Mesenchymal stem cell (in vitro differentiated cells and primary cell): ENCODE measurements around the gene PTPRS.

Source experiments
- DNase-seq: peaks from one replicate; pipeline ENCODE4 v3.0.0-alpha.2; 2013
- H2AFZ ChIP-seq: one replicate; pipeline ENCODE4 v1.6.1; 2013; ENCODE audit warnings: low read depth, mild to moderate bottlenecking, control low read depth, inconsistent platforms, low read length, moderate library complexity
- H2AK5ac ChIP-seq: 2 replicates; pipeline ENCODE4 v1.6.1; 2013; ENCODE audit warnings: low read length, moderate library complexity, mild to moderate bottlenecking, inconsistent platforms; ENCODE audit not compliant: severe bottlenecking
- H2BK120ac ChIP-seq: one replicate; pipeline ENCODE4 v1.6.1; 2013; ENCODE audit warnings: low read depth, mild to moderate bottlenecking, inconsistent platforms, low read length, moderate library complexity
- H2BK12ac ChIP-seq, 2 experiments: one replicate each; pipeline ENCODE4 v1.6.1; 2013; ENCODE audit warnings: inconsistent platforms in 2 of 2, low read length in 2 of 2, mild to moderate bottlenecking in 2 of 2, moderate library complexity in 2 of 2, control low read depth in 1 of 2
- H2BK15ac ChIP-seq: one replicate; pipeline ENCODE4 v1.6.1; 2013; ENCODE audit warnings: mild to moderate bottlenecking, low read depth, inconsistent platforms; ENCODE audit not compliant: poor library complexity, severe bottlenecking
- H2BK5ac ChIP-seq: 2 replicates; pipeline ENCODE4 v1.6.1; 2013; ENCODE audit warnings: low read depth, mild to moderate bottlenecking, low read length, control low read depth, inconsistent platforms; ENCODE audit not compliant: poor library complexity, severe bottlenecking
- H3K14ac ChIP-seq, 2 experiments: one replicate each; pipeline ENCODE4 v1.6.1; 2013; ENCODE audit warnings: inconsistent platforms in 2 of 2, low read length in 2 of 2, control low read depth in 1 of 2, mild to moderate bottlenecking in 1 of 2, moderate library complexity in 1 of 2
- H3K18ac ChIP-seq, 2 experiments: one replicate each; pipeline ENCODE4 v1.6.1; 2013; ENCODE audit warnings: inconsistent platforms in 2 of 2, low read length in 2 of 2, control low read depth in 1 of 2, low read depth in 1 of 2, mild to moderate bottlenecking in 1 of 2
- H3K23ac ChIP-seq, 2 experiments: one replicate each; pipeline ENCODE4 v1.6.1; 2013; ENCODE audit warnings: inconsistent platforms in 2 of 2, low read length in 2 of 2, mild to moderate bottlenecking in 2 of 2, moderate library complexity in 2 of 2, control low read depth in 1 of 2
- H3K27ac ChIP-seq: 2 replicates; pipeline ENCODE4 v1.5.1; 2013; ENCODE audit warnings: mild to moderate bottlenecking, moderate library complexity, low read length, control low read depth, inconsistent platforms; ENCODE audit not compliant: poor library complexity, severe bottlenecking
- H3K27me3 ChIP-seq, 2 experiments: 2 replicates each; pipeline versions ENCODE4 v1.6.1 to v1.7.0; 2013; ENCODE audit warnings: low read length in 2 of 2, mild to moderate bottlenecking in 2 of 2, moderate library complexity in 2 of 2, control low read depth in 1 of 2, inconsistent platforms in 1 of 2; ENCODE audit not compliant: control insufficient read depth in 1 of 2, insufficient read depth in 1 of 2
- H3K36me3 ChIP-seq, 2 experiments: 2 replicates each; pipeline versions ENCODE4 v1.6.1 to v1.7.0; 2013; ENCODE audit warnings: low read length in 2 of 2, control low read depth in 1 of 2, inconsistent platforms in 1 of 2, low read depth in 1 of 2, mild to moderate bottlenecking in 1 of 2; ENCODE audit not compliant: insufficient read depth in 2 of 2, control insufficient read depth in 1 of 2
- H3K4ac ChIP-seq, 2 experiments: one replicate each; pipeline ENCODE4 v1.6.1; 2013; ENCODE audit warnings: inconsistent platforms in 2 of 2, low read length in 2 of 2, mild to moderate bottlenecking in 2 of 2, moderate library complexity in 2 of 2, control low read depth in 1 of 2, low read depth in 1 of 2
- H3K4me1 ChIP-seq: 2 replicates; pipeline ENCODE4 v1.6.1; 2013; ENCODE audit warnings: low read depth, low read length, control low read depth; ENCODE audit not compliant: control insufficient read depth, insufficient read depth
- H3K4me2 ChIP-seq: 2 replicates; pipeline ENCODE4 v1.6.1; 2013; ENCODE audit warnings: low read length, mild to moderate bottlenecking, inconsistent platforms; ENCODE audit not compliant: poor library complexity, severe bottlenecking
- H3K4me3 ChIP-seq, 2 experiments: 2 replicates each; pipeline versions ENCODE4 v1.5.1 to v1.7.0; 2013; ENCODE audit warnings: low read length in 2 of 2, mild to moderate bottlenecking in 2 of 2, control low read depth in 1 of 2, low read depth in 1 of 2; ENCODE audit not compliant: insufficient read depth in 1 of 2
- H3K79me1 ChIP-seq: replicated peaks from 2 replicates; pipeline ENCODE4 v1.6.1; 2013; ENCODE audit warnings: mild to moderate bottlenecking, control low read depth, low read length, inconsistent platforms; ENCODE audit not compliant: poor library complexity, severe bottlenecking
- H3K9ac ChIP-seq: 2 replicates; pipeline ENCODE4 v1.7.0; 2013; ENCODE audit warnings: mild to moderate bottlenecking, low read length, moderate library complexity
- H3K9me3 ChIP-seq: 2 replicates; pipeline ENCODE4 v1.7.0; 2013; ENCODE audit warnings: mild to moderate bottlenecking, low read length; ENCODE audit not compliant: control insufficient read depth
- H4K8ac ChIP-seq: one replicate; pipeline ENCODE4 v1.6.1; 2013; ENCODE audit warnings: inconsistent platforms, mild to moderate bottlenecking, low read length, moderate library complexity
- H4K91ac ChIP-seq: one replicate; pipeline ENCODE4 v1.6.1; 2013; ENCODE audit warnings: mild to moderate bottlenecking, low read length, inconsistent platforms
- WGBS: methylation state at CpG from one replicate; pipeline ENCODE4 v1.1.7; 2013; ENCODE audit warnings: mixed read lengths; 5-methylcytosine and 5-hydroxymethylcytosine counted together

The PTPRS gene

GRCh38 chr19:5309438-5310204, 31.0 kb downstream of the PTPRS start:
- 84% methylated on average over 17 of the region's 17 CpGs for WGBS
- Histone ChIP-seq H3K27me3 (peaks cover 10 to 12% of the 10 kb centered on the region in 2 experiments), H3K4me1 (no peaks in the 10 kb centered on the region), H3K36me3 (no peaks in the 10 kb centered on the region), H3K18ac (no peak overlapping the region), H4K8ac (no peak overlapping the region), H3K23ac (no peak overlapping the region), H2BK12ac (no peak overlapping the region), H2AK5ac (no peak overlapping the region), H2BK120ac (no peak overlapping the region), H2BK15ac (no peak overlapping the region), H3K14ac (peak overlapping the region in 1 of 2 experiments; percentile 46), H2BK5ac (no peak overlapping the region), H2AFZ (no peak overlapping the region), H3K9ac (no peak overlapping the region), H3K9me3 (no peaks in the 10 kb centered on the region), H3K79me1 (no peaks in the 10 kb centered on the region), H3K4me2 (no peak overlapping the region), H3K4me3 (no peak overlapping the region), H3K4ac (no peak overlapping the region), H3K27ac (no peak overlapping the region), H4K91ac (no peak overlapping the region)
- no peak for DNase-seq

DNA sequence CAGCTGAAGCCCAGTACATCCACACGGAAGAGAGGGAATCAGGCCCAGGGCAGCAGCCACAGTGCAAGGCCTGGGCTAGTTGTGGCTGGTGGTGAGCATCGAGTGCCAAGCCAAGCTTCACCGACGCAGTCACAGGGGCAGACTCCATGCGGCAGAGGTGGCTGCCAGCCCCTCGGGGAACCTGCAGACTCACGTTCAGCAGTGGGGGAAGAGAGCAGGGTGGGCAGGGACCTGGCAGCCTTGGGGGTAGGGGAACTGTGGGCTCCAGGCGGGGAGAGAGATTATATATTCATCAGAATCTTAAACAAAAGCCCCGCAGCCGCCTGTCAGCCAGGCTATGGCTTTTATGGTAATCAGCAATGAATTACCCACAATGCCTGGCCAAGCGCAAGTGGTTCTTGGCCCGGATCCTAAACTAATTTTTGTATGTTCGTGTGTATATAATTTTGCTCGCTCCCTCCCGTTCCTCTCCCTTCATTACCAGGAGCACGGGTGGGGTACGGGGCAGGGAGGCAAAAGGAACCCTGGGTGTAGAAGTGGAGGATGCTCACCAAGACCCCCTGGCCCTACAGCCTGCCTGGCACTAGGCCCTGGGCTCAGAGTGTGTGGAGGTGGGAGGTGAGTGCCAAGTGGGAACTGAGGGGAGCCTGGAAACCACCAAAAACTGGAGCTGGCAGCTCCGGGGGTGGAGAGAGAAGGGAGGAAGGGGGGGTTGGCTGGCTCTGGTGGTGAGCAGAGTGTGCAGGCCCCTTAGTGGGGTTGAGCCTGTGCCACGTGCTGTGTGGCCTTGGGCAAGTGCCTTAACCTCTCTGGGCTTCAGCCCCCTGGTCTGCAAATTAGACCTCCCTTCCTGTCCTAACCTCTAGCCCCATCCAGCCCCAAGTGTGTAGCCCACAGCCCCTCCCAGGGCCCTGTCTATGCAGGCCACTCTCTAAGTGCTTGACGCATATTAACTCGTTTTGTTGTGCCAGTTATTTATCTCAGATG, 31.9 kb downstream of the PTPRS start:
- DNase-seq = no peak
- H3K4me3 ChIP-seq = peak overlapping the region in 1 of 2 experiments; percentile 55
- H4K8ac ChIP-seq = no peak overlapping the region
- H3K4me1 ChIP-seq = no peaks in the 10 kb centered on the region
- no peak overlapping the region for H2AFZ ChIP-seq
- 90% methylated on average over 19 of the region's 21 CpGs for WGBS
- H3K27me3 ChIP-seq = peaks cover 13 to 14% of the 10 kb centered on the region in 2 experiments
- no peak overlapping the region for H2AK5ac ChIP-seq
- no peak overlapping the region for H3K4me2 ChIP-seq
- no peak overlapping the region for H2BK5ac ChIP-seq
- H3K4ac ChIP-seq = no peak overlapping the region
- H3K79me1 ChIP-seq = no peaks in the 10 kb centered on the region
- no peak overlapping the region for H3K18ac ChIP-seq
- H3K9me3 ChIP-seq = no peaks in the 10 kb centered on the region
- no peak overlapping the region for H3K23ac ChIP-seq
- H3K9ac ChIP-seq = peak overlapping the region; percentile 91
- H4K91ac ChIP-seq = no peak overlapping the region
- no peak overlapping the region for H3K14ac ChIP-seq
- no peak overlapping the region for H3K27ac ChIP-seq
- H2BK120ac ChIP-seq = no peak overlapping the region
- H3K36me3 ChIP-seq = no peaks in the 10 kb centered on the region
- no peak overlapping the region for H2BK12ac ChIP-seq
- no peak overlapping the region for H2BK15ac ChIP-seq

- Histone ChIP-seq H4K91ac (no peak overlapping the region), H3K18ac (no peak overlapping the region), H3K9ac (no peak overlapping the region), H3K4me3 (no peak overlapping the region), H2AFZ (no peak overlapping the region), H2BK120ac (no peak overlapping the region), H3K9me3 (no peaks in the 10 kb centered on the region), H3K4ac (no peak overlapping the region), H2BK15ac (no peak overlapping the region), H3K4me2 (no peak overlapping the region), H2BK12ac (no peak overlapping the region), H4K8ac (no peak overlapping the region), H3K36me3 (no peaks in the 10 kb centered on the region), H3K27me3 (peaks cover 13 to 20% of the 10 kb centered on the region in 2 experiments), H2BK5ac (no peak overlapping the region), H3K14ac (no peak overlapping the region), H3K23ac (no peak overlapping the region), H2AK5ac (no peak overlapping the region), H3K27ac (no peak overlapping the region), H3K79me1 (no peaks in the 10 kb centered on the region), H3K4me1 (no peaks in the 10 kb centered on the region)
- 93% methylated on average over 19 of the region's 19 CpGs for WGBS
- DNase-seq = no peak
Measured at GRCh38 chr19:5307655-5308054, 33.0 kb downstream of the PTPRS start.

DNA sequence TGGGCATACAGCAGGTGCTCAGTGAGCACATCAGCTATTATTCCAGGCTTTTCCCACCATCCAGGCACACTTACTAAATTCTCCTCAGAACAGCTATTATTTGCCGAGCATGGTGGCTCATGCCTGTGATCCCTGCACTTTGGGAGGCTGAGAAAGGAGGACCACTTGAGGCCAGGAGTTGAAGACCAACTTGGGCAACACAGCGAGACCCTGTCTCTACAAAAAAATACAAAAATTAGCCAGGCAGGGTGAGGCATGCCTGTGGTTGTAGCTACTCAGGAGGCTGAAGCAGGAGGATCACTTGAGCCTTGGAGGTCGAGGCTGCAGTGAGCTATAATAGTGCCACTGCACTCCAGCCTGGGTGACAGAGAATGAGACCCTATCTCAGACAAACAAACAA, 35.4 kb downstream of the PTPRS start:
- Histone ChIP-seq H3K18ac (no peak overlapping the region), H2BK5ac (no peak overlapping the region), H3K4ac (no peak overlapping the region), H3K27ac (no peak overlapping the region), H2AFZ (no peak overlapping the region), H3K4me2 (no peak overlapping the region), H3K9ac (no peak overlapping the region), H3K4me1 (peaks cover 1% of the 10 kb centered on the region), H3K9me3 (no peaks in the 10 kb centered on the region), H2BK120ac (no peak overlapping the region), H4K91ac (no peak overlapping the region), H2BK15ac (no peak overlapping the region), H3K14ac (no peak overlapping the region), H3K79me1 (no peaks in the 10 kb centered on the region), H2AK5ac (no peak overlapping the region), H4K8ac (no peak overlapping the region), H2BK12ac (no peak overlapping the region), H3K27me3 (peaks cover 13 to 24% of the 10 kb centered on the region in 2 experiments), H3K4me3 (no peak overlapping the region), H3K36me3 (no peaks in the 10 kb centered on the region), H3K23ac (no peak overlapping the region)
- DNase-seq = no peak
- 90% methylated on average over 3 of the region's 3 CpGs for WGBS
